Muscle layer of duodenum (tissue), 2 donors: ENCODE data around the gene AGAP5.
"Not testable (repeated sequence)": the region's sequence is repeated elsewhere in the genome, so short reads cannot be mapped to it uniquely, and the experiment has no call there.

ENCODE experiments used
- H3K27ac ChIP-seq: one replicate; pipeline ENCODE4 v1.7.0; 2013; ENCODE audit warnings: mild to moderate bottlenecking, low read length
- H3K27me3 ChIP-seq: one replicate; pipeline ENCODE4 v1.7.0; 2013; ENCODE audit warnings: low read depth, mild to moderate bottlenecking, control low read depth, low read length
- H3K36me3 ChIP-seq, 2 donors: one replicate each; pipeline ENCODE4 v1.7.0; 2013; ENCODE audit warnings: low read length in 2 of 2, control low read depth in 1 of 2, mild to moderate bottlenecking in 1 of 2; ENCODE audit not compliant: insufficient read depth in 2 of 2, control insufficient read depth in 1 of 2
- H3K4me1 ChIP-seq, 2 donors: one replicate each; pipeline ENCODE4 v1.7.0; 2013; ENCODE audit warnings: low read length in 2 of 2, mild to moderate bottlenecking in 2 of 2, control low read depth in 1 of 2, moderate library complexity in 1 of 2; ENCODE audit not compliant: insufficient read depth in 2 of 2, control insufficient read depth in 1 of 2
- H3K4me3 ChIP-seq, 2 donors: one replicate each; pipeline ENCODE4 v1.7.0; 2013; ENCODE audit warnings: low read length in 2 of 2, low read depth in 1 of 2, mild to moderate bottlenecking in 1 of 2
- H3K9me3 ChIP-seq, 2 donors: one replicate each; pipeline ENCODE4 v1.7.0; 2013; ENCODE audit warnings: low read length in 2 of 2, control low read depth in 1 of 2, mild to moderate bottlenecking in 1 of 2; ENCODE audit not compliant: control insufficient read depth in 1 of 2
- donor health status: healthy.

AGAP5 gene

DNA sequence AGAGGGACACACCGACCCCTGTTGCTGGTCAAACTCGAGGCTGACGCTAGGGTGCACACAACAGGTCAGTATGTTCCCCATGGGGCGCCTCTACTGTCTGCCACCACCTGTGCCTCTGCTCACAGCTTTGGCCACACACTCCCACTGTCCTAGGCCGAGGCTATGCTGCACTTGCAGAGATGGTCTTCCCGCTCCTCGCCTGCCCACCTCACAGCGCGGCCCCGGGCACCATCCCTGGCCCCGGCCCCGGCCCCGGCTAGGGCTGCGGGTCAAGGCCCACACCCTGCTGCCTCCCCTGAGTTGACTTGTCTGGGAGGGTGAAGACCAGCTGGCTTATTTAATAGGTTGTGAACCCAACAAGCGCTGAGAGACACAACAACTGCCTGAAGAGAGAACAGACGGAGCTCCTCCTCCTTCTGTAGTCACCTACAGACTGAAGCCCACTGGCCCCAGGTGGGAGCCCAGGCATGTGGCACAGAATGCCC lies at the start of gene AGAP5:
Gene AGAP5 (minus strand): TSS at position 435 of the 485 bp plus-strand sequence. CDS start 354 bp downstream, at position 81.
- not testable (repeated sequence) for H3K27me3 ChIP-seq, H3K36me3 ChIP-seq, H3K4me1 ChIP-seq, H3K9me3 ChIP-seq, H3K27ac ChIP-seq, H3K4me3 ChIP-seq

GRCh38 chr10:73746721-73747120 lies 48.8 kb upstream of the AGAP5 start:
- Histone ChIP-seq H3K36me3 (peaks cover 26 to 33% of the 10 kb centered on the region in 2 donors), H3K9me3 (no peaks in the 10 kb centered on the region), H3K4me1 (peaks cover 17 to 42% of the 10 kb centered on the region in 2 donors), H3K27me3 (no peaks in the 10 kb centered on the region), H3K27ac (no peak overlapping the region), H3K4me3 (no peak overlapping the region)

GRCh38 chr10:73744664-73744975 lies 46.7 kb upstream of the AGAP5 start:
- Histone ChIP-seq H3K27ac (peak overlapping the region; percentile 99), H3K36me3 (peaks cover 8 to 16% of the 10 kb centered on the region in 2 donors), H3K4me3 (peak overlapping the region; percentile 89 to 97), H3K4me1 (peaks cover 17 to 34% of the 10 kb centered on the region in 2 donors), H3K27me3 (no peaks in the 10 kb centered on the region), H3K9me3 (no peaks in the 10 kb centered on the region)

- H3K27ac ChIP-seq: peak within 1 kb of the TSS; percentile 99
- peaks cover 5 to 11% of the 10 kb centered on the region in 2 donors for H3K36me3 ChIP-seq
- H3K4me1 ChIP-seq: peaks cover 17 to 29% of the 10 kb centered on the region in 2 donors
- peak within 1 kb of the TSS; percentile 89 to 97 for H3K4me3 ChIP-seq
- no peaks in the 10 kb centered on the region for H3K9me3 ChIP-seq
- no peaks in the 10 kb centered on the region for H3K27me3 ChIP-seq
Observed at GRCh38 chr10:73743905-73744663, 46.2 kb upstream of the AGAP5 start, which contains the start of gene SEC24C. Gene SEC24C, plus strand, starts transcription at chr10:73744372. Its CDS starts 2,461 bp downstream, at chr10:73746833.

GRCh38 chr10:73743327-73743904 lies 45.5 kb upstream of the AGAP5 start:
- H3K27me3 ChIP-seq: no peaks in the 10 kb centered on the region
- no peaks in the 10 kb centered on the region for H3K9me3 ChIP-seq
- H3K27ac ChIP-seq: peak overlapping the region; percentile 99
- H3K4me1 ChIP-seq: peaks cover 17 to 25% of the 10 kb centered on the region in 2 donors
- H3K36me3 ChIP-seq: peaks cover 3 to 7% of the 10 kb centered on the region in 2 donors
- peak overlapping the region; percentile 89 to 97 for H3K4me3 ChIP-seq

DNA sequence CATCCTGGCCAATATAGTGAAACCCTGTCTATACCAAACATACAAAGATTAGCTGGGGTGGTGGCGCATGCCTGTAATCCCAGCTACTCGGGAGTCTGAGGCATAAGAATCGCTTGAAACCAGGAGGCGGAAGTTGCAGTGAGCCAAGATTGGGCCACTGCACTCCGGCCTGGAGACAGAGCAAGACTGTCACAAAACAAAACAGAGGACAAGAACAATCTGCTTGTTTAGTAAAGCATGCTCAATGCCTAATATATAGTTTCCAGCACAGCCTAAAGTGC lies 44.5 kb upstream of the AGAP5 start:
- H3K36me3 ChIP-seq: peaks cover 3 to 5% of the 10 kb centered on the region in 2 donors
- no peaks in the 10 kb centered on the region for H3K9me3 ChIP-seq
- no peaks in the 10 kb centered on the region for H3K27me3 ChIP-seq
- H3K4me3 ChIP-seq: no peak overlapping the region
- H3K4me1 ChIP-seq: peaks cover 17 to 25% of the 10 kb centered on the region in 2 donors
- no peak overlapping the region for H3K27ac ChIP-seq

GRCh38 chr10:73740501-73741254 lies 42.8 kb upstream of the AGAP5 start:
- not testable (repeated sequence) for H3K9me3 ChIP-seq, H3K36me3 ChIP-seq, H3K27me3 ChIP-seq, H3K4me3 ChIP-seq, H3K27ac ChIP-seq
- H3K4me1 ChIP-seq: peaks cover 13 to 19% of the 10 kb centered on the region in 2 donors

GRCh38 chr10:73734796-73735305 lies 36.9 kb upstream of the AGAP5 start:
- Histone ChIP-seq H3K4me3 (no peak overlapping the region), H3K27ac (no peak overlapping the region), H3K9me3 (no peaks in the 10 kb centered on the region), H3K4me1 (peaks cover 0 to 29% of the 10 kb centered on the region in 2 donors), H3K27me3 (no peaks in the 10 kb centered on the region), H3K36me3 (peaks cover 0 to 23% of the 10 kb centered on the region in 2 donors)

DNA sequence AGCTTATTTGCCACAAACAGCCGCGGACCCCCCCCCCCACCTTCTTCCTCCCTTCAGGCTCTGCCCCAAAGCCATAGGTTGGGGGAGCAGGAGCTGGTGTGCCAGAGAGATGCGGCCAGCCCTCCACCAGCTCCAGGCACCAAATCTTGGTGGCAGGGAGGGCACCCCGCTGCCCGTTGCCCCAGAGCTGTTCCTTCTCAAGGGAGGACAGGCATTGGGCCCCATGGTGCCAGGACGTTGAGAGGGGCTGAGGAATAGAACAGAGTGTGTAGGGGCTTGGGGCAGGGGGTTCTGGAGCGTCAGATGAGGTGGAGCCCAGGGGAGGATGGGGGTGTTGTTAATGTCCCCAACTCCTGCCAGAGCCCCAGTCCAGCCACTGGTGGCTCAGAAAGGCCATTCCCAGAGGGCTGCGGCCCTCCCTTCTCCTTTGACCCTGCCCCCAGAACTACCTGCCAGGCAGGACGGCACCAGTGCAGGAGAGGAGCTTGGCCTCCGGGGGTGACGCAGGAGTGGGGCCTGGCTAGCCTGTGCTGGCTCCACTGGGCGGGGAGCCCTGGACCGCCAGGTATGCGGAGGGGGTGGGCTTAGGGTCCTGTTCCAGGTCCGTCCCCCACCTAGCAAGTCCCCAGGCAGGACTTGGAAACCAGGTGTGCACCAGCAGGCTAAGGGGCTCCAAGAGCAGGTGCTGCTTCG lies 36.3 kb upstream of the AGAP5 start:
- Histone ChIP-seq H3K27me3 (no peaks in the 10 kb centered on the region), H3K4me1 (peaks cover 0 to 33% of the 10 kb centered on the region in 2 donors), H3K4me3 (no peak overlapping the region), H3K9me3 (no peaks in the 10 kb centered on the region), H3K36me3 (peaks cover 0 to 23% of the 10 kb centered on the region in 2 donors), H3K27ac (no peak overlapping the region)

DNA sequence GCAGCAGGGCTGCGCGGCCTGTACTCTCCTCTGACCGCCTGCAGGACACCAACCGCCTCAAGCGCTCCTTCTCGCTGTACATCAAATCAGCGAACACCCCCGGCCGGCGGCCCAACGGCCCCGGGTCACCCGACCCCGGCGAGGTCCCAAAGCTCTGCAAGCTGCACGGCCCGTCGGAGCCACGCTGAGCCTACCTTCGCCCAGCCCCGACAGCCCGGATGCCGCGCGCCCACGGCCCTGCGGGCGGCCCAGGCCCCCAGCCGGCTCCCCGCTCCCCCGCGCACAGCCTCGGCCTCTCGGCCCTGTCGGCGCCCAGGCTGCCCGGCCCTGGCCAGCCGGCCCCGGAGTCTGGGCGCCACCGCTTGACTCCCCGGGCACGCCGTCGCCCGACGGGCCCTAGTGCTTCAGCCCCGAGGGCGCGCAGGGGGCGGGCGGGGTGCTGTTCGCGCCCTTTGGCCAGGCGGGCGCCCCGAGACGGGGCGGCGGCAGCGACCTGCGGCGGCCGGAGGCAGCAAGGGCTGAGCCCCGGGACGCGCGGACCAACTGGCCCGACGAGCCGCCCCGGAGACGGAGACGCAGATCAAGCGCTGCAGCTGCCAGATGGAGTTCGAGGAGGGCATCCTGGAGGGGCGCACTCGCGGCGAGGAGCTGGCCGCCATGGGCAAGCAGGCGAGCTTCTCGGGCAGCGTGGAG lies 35.2 kb upstream of the AGAP5 start:
- Histone ChIP-seq H3K36me3 (peaks cover 0 to 23% of the 10 kb centered on the region in 2 donors), H3K4me1 (peaks cover 0 to 33% of the 10 kb centered on the region in 2 donors), H3K27ac (no peak overlapping the region)

More for the DNA sequence above, 35.2 kb upstream of the AGAP5 start:
- Histone ChIP-seq H3K4me3 (no peak overlapping the region), H3K9me3 (no peaks in the 10 kb centered on the region), H3K27me3 (no peaks in the 10 kb centered on the region)
